Fibroblast of skin of back (primary cell): Measurements from ENCODE around the gene LFNG.

Experiments
- DNase-seq: peaks from one replicate; pipeline ENCODE4 v3.0.0-alpha.2; 2013

LFNG gene

DNA sequence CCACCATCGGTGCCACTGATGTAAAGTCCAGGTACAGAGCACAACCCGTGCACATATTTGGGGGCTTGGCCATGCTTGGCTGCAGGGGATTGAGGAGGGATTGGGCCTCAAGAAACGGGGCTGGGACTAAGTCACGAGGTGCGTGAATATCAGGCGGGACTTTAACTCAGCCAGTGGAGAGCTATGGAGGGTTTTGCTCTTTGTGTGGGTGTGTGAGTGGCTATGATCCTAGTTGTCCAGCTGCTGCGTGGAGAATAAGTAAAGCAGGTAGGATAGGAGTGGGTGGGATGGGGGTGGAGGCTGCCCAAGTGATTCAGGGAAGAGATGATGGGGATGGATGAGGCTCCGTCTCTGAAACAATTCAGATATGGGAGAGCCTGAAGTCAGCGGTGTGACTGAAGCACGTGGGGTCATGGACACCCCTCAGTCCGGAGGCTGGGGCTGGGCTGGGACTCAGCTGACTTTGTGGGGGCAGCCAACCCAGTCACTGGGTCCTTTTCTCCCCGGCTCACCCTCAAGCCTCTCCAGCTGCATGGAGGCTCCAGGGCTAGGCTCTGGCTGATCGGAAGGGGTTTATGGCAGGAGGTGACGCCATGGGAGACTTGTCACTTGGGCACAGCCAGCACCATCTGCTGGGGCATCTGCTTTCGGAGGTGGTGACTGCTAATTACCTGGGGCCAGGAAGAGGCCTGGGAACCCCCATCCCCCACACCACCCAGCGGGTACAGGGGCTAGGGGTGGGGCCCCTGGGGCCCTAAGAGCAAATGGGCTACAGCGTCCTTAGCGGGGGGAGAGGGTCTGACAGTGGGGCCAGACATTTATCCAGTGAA is 1.7 kb upstream of the LFNG start:
- DNase-seq: no peak

- DNase-seq: no peak
Measured at GRCh38 chr7:2518737-2519118, 846 bp upstream of the LFNG start.

DNA sequence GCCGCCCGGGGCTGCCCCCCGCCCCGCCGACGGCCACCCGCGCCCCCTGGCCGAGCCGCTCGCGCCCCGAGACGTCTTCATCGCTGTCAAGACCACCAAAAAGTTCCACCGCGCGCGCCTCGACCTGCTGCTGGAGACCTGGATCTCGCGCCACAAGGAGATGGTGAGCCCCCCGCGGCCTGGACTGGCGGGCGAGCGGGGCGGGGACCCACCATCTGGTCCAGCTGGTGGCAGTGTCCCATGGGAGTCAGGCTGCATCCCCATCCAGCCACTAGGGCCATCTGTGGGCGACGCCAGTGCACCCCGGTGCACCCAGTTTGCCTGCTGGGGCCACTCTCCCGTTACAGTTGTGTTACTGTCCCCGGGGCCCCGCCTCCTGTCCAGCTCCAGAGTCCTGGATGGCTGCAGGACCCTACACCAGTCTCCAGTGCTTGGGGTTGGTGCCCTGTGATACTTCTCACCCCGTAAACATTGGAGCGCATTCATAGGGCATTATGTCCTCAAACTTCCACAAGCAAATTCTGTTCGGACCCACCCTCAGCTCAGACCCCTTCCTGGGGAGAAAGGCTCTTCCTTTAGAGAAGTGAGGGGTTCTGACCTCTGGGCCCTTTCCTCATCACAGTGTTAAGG is 672 bp downstream of the LFNG start:
- no peak for DNase-seq

DNA sequence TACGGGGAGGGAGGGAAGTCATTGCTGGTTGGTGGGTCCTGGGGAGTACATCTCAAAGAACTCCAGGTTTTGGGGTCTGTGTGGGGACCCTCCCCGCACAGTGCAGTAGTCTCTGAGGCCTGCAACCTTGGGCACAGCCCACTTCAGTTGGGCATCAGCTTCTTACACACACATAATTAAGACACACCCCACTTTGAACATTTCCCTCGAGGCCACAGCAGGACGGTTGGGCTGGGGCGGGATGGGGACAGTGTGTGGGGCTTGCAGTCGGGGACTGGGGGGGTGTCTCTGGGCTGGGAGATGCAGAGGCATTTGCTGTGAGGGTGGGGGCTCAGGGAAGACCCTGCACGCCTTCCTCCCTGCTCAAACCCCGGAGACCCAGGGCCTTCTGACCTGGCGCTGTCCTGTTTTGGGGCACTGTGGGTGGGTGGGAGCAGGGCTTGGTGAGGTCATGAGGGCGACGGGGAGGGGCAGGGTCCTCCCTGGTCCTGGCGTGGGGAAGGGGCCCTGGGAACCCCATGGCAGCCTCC is 1.3 kb downstream of the LFNG start:
- DNase-seq: peak; percentile 44

DNA sequence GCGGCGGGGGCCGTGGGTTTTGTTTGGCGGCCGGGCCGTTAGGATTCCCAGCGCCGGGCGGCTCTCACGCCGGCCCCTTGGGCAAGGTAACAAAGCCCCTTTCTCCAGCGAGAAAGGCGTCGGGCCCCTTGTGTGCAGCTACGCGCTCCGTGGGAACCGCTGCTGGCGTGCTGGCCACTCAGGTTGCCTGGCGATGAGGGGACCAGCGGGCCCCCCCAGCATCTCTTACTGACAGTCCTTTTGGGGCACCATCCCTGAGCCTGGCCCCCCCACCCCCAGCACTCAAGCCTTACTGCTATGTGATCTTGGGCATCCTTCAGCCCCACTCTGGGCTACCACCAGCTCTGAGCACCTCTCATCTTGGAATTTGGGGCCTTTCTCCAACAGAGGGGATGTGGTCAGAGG is 1.8 kb downstream of the LFNG start:
- DNase-seq: no peak

GRCh38 chr7:2521952-2522591 is 2.5 kb downstream of the LFNG start:
- no peak for DNase-seq

DNA sequence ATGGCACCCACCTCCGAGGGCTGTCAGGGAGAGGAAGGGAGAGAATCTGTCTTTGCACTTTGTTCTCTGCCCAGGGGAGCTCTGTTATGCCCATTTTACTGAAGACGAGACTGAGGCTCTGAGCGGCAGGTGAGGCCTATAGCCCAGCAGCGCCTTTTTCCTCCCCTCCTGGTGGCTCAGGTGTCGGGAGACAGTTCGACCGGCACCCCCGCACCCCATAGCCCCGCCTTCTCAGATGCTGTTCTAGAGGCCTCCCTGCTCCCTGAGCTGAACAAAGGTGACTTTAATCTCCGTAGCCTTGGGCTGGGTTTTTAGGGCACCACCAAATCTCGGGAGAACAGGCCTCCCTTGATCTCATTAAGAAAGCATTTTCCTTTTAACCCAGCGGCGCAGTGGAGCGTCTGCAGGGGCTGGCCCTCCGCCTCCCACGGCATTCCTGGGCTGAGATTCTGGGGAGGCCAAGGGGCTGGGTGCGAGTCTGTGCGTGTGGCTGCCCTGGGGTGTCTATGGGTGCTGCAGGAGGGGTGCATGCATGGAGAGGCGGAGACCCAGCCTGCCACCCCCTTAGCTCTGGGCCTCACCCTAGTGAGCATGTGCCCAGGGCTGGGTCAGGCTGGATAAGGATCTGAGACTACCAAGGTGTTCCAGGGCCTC is 3.3 kb downstream of the LFNG start:
- DNase-seq: peak; percentile 53

GRCh38 chr7:2523461-2523936 is 3.9 kb downstream of the LFNG start:
- DNase-seq: no peak

- DNase-seq: peak; percentile 71
Measured at GRCh38 chr7:2523941-2524807, 4.6 kb downstream of the LFNG start.

DNA sequence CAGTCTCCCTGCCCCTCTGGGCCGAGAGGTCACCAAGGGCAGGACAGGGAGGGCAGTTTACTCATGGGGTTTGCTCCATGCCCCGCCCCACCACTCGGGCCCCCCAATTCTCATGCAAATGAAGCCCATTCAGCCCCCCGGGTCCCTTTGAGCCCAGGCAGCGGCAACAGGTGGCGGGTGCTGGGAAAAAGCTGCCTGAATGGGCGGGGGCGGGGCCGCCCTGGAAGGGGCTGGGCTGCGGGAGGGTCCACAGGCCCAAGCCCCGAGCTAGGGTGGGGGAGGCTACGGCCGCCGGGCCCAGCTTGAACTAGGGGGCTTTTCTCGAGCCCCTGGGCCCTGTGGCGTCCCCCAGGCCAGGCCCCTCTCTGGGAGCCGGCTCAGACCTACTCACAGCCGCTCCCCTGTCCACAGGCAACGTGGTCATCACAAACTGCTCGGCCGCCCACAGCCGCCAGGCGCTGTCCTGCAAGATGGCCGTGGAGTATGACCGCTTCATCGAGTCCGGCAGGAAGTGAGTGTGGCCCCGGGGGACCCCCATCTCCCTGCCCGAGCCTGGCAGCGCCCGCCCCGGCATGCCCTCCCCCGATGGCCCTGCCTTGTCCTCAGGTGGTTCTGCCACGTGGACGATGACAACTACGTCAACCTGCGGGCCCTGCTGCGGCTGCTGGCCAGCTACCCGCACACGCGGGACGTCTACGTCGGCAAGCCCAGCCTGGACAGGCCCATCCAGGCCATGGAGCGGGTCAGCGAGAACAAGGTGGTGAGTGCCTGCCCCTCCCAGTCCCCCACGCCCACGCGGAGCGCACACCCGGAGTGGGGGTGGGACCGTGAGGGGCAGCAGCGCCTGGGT is 5.5 kb downstream of the LFNG start:
- DNase-seq: no peak

GRCh38 chr7:2525658-2526630 is 6.4 kb downstream of the LFNG start:
- no peak for DNase-seq

DNA sequence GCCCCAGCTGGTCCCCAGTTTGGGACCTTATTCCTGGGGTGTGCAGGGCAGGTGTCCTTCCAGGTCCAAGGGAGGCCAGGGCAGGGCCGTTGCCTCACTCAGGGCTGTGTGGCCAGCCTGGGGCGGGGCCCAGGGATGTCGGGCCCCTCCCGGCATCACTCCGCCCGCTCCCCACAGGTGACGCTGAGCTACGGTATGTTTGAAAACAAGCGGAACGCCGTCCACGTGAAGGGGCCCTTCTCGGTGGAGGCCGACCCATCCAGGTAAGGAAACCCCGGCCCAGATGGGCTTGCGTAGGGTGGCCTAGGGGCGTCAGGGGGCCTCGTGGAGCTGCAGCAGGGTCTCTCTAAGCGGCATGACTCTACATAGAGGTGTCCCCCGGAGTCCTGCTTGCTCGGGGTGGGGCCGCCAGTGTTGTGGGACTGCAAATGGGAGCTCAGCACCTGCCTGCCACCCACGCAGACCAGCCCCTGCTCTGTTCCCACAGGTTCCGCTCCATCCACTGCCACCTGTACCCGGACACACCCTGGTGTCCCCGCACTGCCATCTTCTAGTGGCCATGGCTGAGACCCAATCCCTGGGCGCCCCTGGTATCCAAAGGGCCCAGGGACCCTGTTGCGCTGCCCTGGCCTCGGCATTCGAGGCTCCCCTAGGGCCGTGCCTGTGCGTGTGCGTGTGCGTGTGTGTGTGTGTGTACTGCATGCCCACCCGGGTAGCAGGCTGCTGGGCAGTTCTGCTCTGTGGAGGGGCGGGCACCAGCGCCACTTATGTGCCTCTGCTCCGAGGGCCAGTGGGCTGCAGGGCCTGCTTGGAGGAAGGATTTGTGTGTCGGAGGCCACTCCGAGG is 7.3 kb downstream of the LFNG start:
- DNase-seq: no peak

DNA sequence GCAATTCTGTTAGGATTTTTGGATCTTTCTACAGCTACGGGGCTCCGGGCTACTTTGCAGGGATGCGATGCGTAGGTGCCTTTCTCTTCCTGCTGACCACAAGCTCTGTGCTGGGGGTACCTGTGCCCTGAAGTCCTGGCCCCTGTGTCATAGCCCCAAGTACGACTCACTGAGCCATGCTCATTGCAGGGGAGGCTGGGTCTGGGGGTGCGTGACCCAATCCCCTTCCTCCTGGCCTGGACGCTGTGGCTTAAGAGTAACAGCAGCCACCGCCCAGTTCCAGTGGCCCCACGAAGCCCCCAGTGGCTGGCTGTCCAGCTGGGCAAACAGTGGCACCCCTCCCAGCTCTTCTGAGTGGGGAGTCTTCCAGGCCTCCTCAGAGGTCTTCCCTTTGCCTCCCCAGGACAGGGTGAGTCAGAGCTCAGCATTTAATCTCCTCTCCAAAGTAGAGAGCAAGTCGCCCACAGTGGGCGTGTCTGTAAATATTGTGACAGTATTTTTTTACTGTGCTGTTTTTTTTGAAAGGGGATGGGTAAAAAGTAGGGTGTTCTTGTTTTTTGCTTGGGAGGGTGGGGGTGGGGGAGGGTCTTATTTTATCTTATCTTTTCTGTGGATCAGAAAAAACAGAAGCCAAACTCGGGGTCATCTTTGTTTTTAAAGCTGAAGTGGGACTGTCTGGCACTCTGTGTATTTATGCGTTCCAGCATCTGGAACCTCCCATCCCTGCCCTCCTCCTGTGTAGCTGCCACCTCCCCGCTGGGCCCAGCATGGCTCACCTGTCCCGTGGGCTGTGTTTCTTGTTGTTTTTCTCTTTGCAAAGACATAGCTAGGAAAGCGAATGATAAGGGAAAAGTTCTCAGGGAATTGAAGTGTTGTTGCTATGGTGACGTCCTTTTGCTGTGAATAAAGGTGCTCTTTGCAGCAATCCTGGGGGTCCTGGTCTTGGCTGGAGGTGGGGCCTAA is 8.2 kb downstream of the LFNG start:
- peak; percentile 85 for DNase-seq

- no peak for DNase-seq
Measured at GRCh38 chr7:2528481-2529095, 9.0 kb downstream of the LFNG start.

DNA sequence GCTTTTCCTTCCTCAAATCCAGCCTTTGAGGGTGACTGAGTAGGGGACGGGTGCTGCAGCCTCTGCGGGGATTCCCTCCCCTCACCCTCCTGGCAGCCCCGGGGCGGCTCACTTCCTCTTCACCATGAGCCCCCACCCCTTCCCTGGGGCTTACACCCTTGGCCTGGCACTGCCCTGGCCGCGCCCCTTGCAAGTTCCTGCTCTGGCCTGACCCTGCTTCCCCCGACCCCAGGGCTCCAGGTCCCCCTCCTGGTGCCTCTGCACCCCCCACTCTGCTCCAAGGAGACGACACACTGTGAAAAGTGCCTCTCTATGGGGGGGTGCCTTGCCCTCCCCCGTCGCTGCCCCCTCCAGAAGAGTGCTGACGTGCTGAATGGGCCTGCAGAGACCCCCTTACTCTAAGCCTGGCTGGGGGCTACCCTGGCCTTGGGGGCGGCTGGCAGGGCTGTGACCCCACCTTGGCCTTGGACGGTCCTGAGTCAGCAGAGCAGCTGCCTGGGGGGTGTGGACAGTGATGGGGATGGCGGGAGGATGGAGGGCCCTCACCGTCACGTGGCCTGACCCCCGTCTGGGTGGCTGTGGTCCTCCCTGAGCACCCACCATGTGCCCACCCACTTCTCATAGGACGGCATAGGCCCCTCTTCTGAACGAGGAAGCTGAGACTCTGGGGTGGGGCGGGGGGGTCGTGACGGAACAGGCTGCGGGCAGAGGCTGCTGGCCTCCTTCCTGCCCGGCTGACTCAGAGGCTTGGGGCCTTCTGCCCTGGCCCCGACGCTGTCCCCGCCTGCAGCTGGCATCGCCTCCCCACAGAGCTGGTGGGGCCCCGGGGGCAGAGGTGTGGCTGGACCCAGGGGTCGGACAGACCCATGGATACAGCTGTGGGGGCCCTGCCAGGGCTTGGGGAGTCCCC is 9.8 kb downstream of the LFNG start:
- peak; percentile 55 for DNase-seq
